Lower leg skin (tissue), 4 donors: Measurements from ENCODE around the gene AKAP6. TPM values are rescaled to one million over a fixed set of nuclear protein-coding genes. Genes with fewer than 3 reads are reported as not detected.

ENCODE experiments used
- DNase-seq, 2 donors: peaks; one replicate each; pipeline ENCODE4 v3.0.0-alpha.2; 2019; ENCODE audit warnings: low spot score in 2 of 2
- H3K4me3 ChIP-seq: fragments of 200-600 bp; sonication (generic); 2 replicates; pipeline ENCODE4 v1.5.1; 2017; ENCODE audit warnings: mild to moderate bottlenecking, low read depth; ENCODE audit not compliant: poor library complexity, severe bottlenecking
- POLR2A ChIP-seq, 2 donors: fragments of 450-650 bp; IDR thresholded peaks; one replicate each; pipeline ENCODE4 v1.6.1; 2016 to 2017; ENCODE audit warnings: antibody characterized with exemption in 2 of 2, mild to moderate bottlenecking in 1 of 2, moderate library complexity in 1 of 2
- WGBS, 2 donors: methylation state at CpG; one replicate each; pipeline ENCODE4 v1.1.5; 2018; 5-methylcytosine and 5-hydroxymethylcytosine counted together
- intact Hi-C: fragments of 100-400 bp; cut with DNase I; formaldehyde crosslinking; loops from one replicate; pipeline ENCODE4 v1.15.0; 2023; ENCODE audit warnings: low total_unique reads
- total RNA-seq, 4 donors: library from RNA; depleted of rRNA; stranded (reverse); fragments of >200 nt; gene quantifications; one replicate each; pipeline ENCODE4 v1.1.0, GENCODE V29; 2016
- TF ChIP-seq, protein P1 (sequence below), 3 donors: fragments of 450-650 bp; IDR thresholded peaks; one replicate each; pipeline ENCODE4 v1.5.1; 2016; ENCODE audit warnings: antibody characterized with exemption in 3 of 3, mild to moderate bottlenecking in 3 of 3, moderate library complexity in 2 of 3

AKAP6 gene
- total RNA-seq, 4 donors from 2014 or later, result 2.3 to 13.3 (median 3.6) TPM

DNA sequence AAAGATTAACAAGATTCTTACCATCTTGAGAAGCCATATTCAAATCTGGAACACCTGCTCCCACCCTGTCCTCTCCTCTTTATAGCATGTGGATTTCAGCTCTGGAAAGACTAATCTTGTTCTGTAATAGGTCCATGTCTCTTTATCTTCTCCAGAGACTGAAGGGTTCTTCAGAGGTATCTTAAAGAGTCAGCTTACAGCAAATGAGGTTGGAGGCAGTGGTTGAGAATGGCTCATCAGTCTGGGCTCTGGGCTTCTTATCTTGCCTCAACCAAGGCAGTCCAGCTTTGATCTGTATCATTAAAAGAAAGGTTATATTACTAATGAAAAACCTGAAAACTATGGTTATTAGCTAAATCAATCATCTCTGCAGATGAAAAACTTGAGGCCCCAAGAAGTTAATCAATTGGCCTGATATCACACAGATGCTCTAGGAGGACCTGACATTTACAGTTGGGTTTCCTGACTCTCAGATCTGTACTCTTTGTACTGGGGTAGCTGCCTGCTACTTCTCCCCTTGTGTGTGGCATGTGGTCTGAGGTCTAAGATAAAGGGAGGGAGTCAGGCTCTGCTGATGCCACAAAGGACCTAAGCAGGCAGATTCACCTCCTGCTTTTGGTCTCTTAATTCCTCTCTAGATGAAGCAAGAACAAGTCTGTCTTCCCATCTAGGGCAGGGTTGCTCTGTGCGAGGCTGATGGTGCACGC, 1.7 kb upstream of the AKAP6 start:
- DNase-seq, result no peak
- WGBS, 2 donors, result 74 to 77% methylated on average over 2 of the region's 2 CpGs
- intact Hi-C loops, result no loop called here
- H3K4me3 ChIP-seq, result no peak overlapping the region
- TF ChIP-seq, protein P1, sequence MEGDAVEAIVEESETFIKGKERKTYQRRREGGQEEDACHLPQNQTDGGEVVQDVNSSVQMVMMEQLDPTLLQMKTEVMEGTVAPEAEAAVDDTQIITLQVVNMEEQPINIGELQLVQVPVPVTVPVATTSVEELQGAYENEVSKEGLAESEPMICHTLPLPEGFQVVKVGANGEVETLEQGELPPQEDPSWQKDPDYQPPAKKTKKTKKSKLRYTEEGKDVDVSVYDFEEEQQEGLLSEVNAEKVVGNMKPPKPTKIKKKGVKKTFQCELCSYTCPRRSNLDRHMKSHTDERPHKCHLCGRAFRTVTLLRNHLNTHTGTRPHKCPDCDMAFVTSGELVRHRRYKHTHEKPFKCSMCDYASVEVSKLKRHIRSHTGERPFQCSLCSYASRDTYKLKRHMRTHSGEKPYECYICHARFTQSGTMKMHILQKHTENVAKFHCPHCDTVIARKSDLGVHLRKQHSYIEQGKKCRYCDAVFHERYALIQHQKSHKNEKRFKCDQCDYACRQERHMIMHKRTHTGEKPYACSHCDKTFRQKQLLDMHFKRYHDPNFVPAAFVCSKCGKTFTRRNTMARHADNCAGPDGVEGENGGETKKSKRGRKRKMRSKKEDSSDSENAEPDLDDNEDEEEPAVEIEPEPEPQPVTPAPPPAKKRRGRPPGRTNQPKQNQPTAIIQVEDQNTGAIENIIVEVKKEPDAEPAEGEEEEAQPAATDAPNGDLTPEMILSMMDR (IDR thresholded peaks at IDR 0.05), result no peak
- TF ChIP-seq POLR2A (IDR thresholded peaks at IDR 0.05), result no peak

DNA sequence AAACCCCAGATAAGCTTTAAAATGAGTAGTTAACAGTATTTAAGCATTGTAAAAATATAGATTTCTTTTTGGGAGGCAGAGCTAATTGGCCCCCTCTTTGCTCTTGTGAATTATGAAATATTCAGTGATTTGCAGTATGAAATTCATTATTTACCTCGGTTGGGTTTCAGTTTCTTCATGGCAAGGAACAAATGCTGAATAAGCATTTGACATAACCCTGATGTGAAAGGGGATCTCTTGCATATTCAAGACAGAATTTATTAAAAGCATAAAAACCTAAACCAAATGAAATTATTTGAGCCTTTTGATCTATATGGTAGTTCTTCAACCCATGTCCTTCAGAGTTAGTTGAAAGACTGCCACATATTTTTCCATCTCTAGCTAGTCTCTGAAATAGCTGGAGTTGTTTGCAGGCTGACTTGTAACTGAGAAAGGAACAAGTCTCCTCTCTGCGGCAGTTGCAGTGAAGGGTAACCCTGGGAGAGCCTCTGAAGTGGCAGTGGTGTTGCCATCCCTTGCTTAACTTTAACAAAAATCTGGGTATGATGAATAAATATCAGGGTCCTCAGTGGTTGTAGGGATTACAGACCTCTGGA, 690 bp downstream of the AKAP6 start:
- no peak overlapping the region for H3K4me3 ChIP-seq
- 81% methylated on average over 2 of the region's 2 CpGs for WGBS, 2 donors
- no peak for DNase-seq
- intact Hi-C loops, result no loop called here
- TF ChIP-seq, protein P1 (IDR thresholded peaks at IDR 0.05), result no peak
- TF ChIP-seq POLR2A (IDR thresholded peaks at IDR 0.05), result no peak

DNA sequence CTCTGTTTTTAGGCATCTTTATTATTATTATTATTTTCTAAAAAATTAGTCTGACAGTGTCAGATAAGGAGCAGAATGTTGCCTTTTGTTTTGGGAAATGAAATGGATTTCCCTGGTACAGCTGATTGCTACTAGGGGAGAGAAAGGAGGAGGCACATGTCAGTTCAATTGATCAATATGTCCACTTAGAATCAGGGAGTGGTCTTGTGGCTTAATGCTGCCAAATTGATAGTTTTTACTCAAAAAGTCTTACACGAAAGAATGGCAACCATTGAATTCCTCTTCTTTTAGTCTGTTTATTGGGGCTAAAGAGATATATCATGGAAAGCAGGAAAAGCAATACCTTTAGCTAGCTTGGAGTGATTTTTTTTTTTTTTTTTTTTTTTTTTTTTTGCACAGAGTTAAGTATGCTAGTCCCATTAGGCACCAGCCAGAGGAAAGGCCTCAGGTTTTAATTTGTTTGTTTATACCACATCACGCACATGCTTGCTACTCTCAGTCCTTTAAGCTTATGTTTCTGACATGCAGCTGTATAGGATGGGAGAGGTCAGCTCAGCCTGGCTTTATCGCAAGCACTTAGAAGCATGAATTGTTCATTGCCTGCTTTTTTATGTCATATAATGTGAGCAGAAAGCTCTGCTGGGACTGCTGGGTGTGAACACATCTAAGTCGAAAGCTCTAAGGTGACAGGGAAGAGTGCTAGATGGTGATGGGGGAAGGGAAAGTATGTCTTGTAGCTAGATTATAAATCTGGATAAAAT, 1.4 kb downstream of the AKAP6 start:
- intact Hi-C loops, result no loop called here
- WGBS, 2 donors, result 77 to 78% methylated on average over 4 of the region's 4 CpGs

DNA sequence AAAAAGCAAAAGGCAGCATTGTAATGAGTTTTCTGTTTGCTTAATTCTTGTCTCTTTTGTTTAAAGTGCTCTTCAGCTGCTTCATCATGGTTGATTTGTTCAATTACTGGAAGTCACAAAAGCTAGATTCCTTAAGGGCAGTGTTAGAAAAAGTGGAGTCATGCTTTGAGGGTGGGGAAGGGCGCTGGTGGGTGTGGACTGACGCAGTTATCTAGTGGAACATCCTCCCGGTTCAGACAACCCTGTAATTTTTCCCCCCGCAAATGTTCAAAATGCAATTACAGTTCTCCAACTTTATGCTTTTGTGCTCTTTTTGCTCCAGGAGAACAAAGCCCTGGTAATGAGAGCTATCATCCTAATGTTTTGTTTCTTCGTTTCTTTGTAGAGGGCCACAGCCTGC, 2.1 kb downstream of the AKAP6 start:
- 53 to 58% methylated on average over 5 of the region's 5 CpGs for WGBS, 2 donors
- intact Hi-C loops, result no loop called here
- H3K4me3 ChIP-seq, result no peak overlapping the region
- TF ChIP-seq, protein P1 (IDR thresholded peaks at IDR 0.05), result no peak
- TF ChIP-seq POLR2A (IDR thresholded peaks at IDR 0.05), result no peak
- DNase-seq, result no peak

More for the DNA sequence above, 1.4 kb downstream of the AKAP6 start:
- no peak for DNase-seq
- no peak overlapping the region for H3K4me3 ChIP-seq
- TF ChIP-seq, protein P1 (IDR thresholded peaks at IDR 0.05), result no peak
- TF ChIP-seq POLR2A (IDR thresholded peaks at IDR 0.05), result no peak

DNA sequence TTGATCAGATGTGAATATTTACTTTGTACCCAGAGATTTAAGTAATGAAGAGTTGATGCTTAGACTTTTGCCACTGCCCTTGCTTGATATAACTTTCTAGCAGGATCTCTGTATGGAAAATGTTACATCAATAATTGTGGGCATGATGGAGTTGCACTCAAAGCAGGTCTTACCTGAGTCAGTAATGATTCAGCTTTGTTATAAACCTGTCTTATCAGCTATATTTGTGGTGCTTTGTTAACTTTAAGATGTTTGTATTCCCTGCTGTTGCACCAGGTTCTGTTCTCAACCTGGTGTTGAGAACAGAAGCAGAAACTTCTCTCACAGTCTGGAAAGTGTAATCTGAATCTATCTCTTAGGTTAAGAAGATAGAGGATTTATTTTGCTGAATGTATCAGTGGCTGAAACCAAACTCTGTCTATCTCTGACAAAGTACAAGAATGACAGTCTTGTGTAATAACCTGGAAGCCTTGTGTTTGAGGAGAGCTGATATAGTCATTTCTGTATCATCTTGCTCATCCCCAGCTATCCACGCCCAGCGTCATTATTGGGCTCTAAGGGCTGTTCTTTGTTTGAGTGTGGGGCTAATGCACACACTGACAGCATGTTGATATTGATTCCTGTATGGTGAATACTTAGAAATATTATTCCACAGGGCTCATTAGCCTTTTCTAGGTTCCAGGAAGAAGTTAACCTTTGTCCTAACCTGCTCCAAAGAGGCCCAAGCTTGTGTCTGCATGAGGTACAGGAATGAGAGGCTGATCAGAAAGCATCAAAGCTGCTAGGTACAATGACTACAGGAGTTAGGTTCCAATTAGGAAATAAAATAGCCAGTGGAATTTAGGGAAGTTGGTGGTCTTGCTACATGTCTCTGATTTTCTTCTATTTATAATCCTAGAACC, 3.6 kb downstream of the AKAP6 start:
- WGBS, 2 donors, result 53 to 63% methylated on average over 2 of the region's 2 CpGs
- DNase-seq, result no peak
- no peak for TF ChIP-seq POLR2A (IDR thresholded peaks at IDR 0.05)
- no peak overlapping the region for H3K4me3 ChIP-seq
- intact Hi-C loops, result no loop called here
